GM20000 (cell line): ENCODE measurements around the gene BCL2L13.

Experiments used
- DNase-seq: peaks from one replicate; pipeline ENCODE4 v3.0.0; 2012; ENCODE audit warnings: low spot score
- CTCF ChIP-seq: IDR thresholded peaks from 2 replicates; pipeline ENCODE4 v1.5.1; 2012; ENCODE audit warnings: mild to moderate bottlenecking, control low read depth; ENCODE audit errors: extremely low read depth, missing control alignments

BCL2L13 gene

GRCh38 chr22:17741866-17742526 lies 103.4 kb downstream of the BCL2L13 start:
- no peak for TF ChIP-seq CTCF
- DNase-seq: no peak

- peak; percentile 93 for DNase-seq
Measured at GRCh38 chr22:17742527-17742902, 104.0 kb downstream of the BCL2L13 start.

GRCh38 chr22:17743661-17744411 lies 105.3 kb downstream of the BCL2L13 start:
- DNase-seq: no peak
- no peak for TF ChIP-seq CTCF

More at GRCh38 chr22:17742527-17742902, 104.0 kb downstream of the BCL2L13 start:
- TF ChIP-seq CTCF: peak; percentile 85

GRCh38 chr22:17744430-17744829 lies 105.9 kb downstream of the BCL2L13 start:
- no peak for DNase-seq
- no peak for TF ChIP-seq CTCF

GRCh38 chr22:17746916-17747315 lies 108.4 kb downstream of the BCL2L13 start:
- no peak for TF ChIP-seq CTCF
- no peak for DNase-seq

GRCh38 chr22:17748555-17749353 lies 110.2 kb downstream of the BCL2L13 start:
- no peak for TF ChIP-seq CTCF

More at GRCh38 chr22:17748555-17749353, 110.2 kb downstream of the BCL2L13 start:
- no peak for DNase-seq
